Measurements from ENCODE around the gene TANC2.

Gene TANC2

GRCh38 chr17:62965686-62966425 is at the start of gene TANC2:
Gene TANC2, plus strand, starts transcription at chr17:62966235. Its CDS starts 43,325 bp downstream, at chr17:63009560.
- Histone ChIP-seq H3K36me3 (no peaks in the 10 kb centered on the region), H3K4me3 (ENCODE audit: low read depth, low read length) (peak within 1 kb of the TSS; percentile 84), H3K27me3 (ENCODE audit: insufficient read depth, low read depth, severe bottlenecking) (no peaks in the 10 kb centered on the region), H3K27ac (peak within 1 kb of the TSS; percentile 82), H3K9me3 (ENCODE audit: severe bottlenecking) (no peaks in the 10 kb centered on the region)
- TF ChIP-seq CTCF (IDR thresholded peaks at IDR 0.05; ENCODE audit: low read depth, low read length) = no peak
- DNase-seq = peak; percentile 90

- no peaks in the 10 kb centered on the region for H3K9me3 ChIP-seq (ENCODE audit: severe bottlenecking)
- H3K27ac ChIP-seq = no peak overlapping the region
- no peak overlapping the region for H3K4me3 ChIP-seq (ENCODE audit: low read depth, low read length)
- H3K27me3 ChIP-seq (ENCODE audit: insufficient read depth, low read depth, severe bottlenecking) = no peaks in the 10 kb centered on the region
- TF ChIP-seq CTCF (IDR thresholded peaks at IDR 0.05; ENCODE audit: low read depth, low read length) = no peak
- no peaks in the 10 kb centered on the region for H3K36me3 ChIP-seq
- DNase-seq = no peak
These were observed 49.1 kb upstream of the TANC2 start for GRCh38 chr17:62916684-62917571.

- DNase-seq = no peak
- Histone ChIP-seq H3K27ac (no peak overlapping the region), H3K36me3 (no peaks in the 10 kb centered on the region), H3K9me3 (ENCODE audit: severe bottlenecking) (no peaks in the 10 kb centered on the region), H3K4me3 (ENCODE audit: low read depth, low read length) (no peak overlapping the region), H3K27me3 (ENCODE audit: insufficient read depth, low read depth, severe bottlenecking) (no peaks in the 10 kb centered on the region)
- no peak for TF ChIP-seq CTCF (IDR thresholded peaks at IDR 0.05; ENCODE audit: low read depth, low read length)
These were observed 46.6 kb upstream of the TANC2 start for GRCh38 chr17:62919388-62919787.

GRCh38 chr17:62920300-62920699 is 45.7 kb upstream of the TANC2 start:
- no peaks in the 10 kb centered on the region for H3K9me3 ChIP-seq (ENCODE audit: severe bottlenecking)
- DNase-seq = no peak
- H3K27ac ChIP-seq = no peak overlapping the region
- H3K27me3 ChIP-seq (ENCODE audit: insufficient read depth, low read depth, severe bottlenecking) = no peaks in the 10 kb centered on the region
- H3K36me3 ChIP-seq = no peaks in the 10 kb centered on the region
- no peak overlapping the region for H3K4me3 ChIP-seq (ENCODE audit: low read depth, low read length)
- no peak for TF ChIP-seq CTCF (IDR thresholded peaks at IDR 0.05; ENCODE audit: low read depth, low read length)

- Histone ChIP-seq H3K36me3 (no peaks in the 10 kb centered on the region), H3K27me3 (ENCODE audit: insufficient read depth, low read depth, severe bottlenecking) (no peaks in the 10 kb centered on the region)
- no peak for TF ChIP-seq CTCF (IDR thresholded peaks at IDR 0.05; ENCODE audit: low read depth, low read length)
These were observed 44.2 kb upstream of the TANC2 start for GRCh38 chr17:62921817-62922216.

More at GRCh38 chr17:62921817-62922216, 44.2 kb upstream of the TANC2 start:
- H3K4me3 ChIP-seq (ENCODE audit: low read depth, low read length) = no peak overlapping the region
- H3K27ac ChIP-seq = no peak overlapping the region
- no peak for DNase-seq
- no peaks in the 10 kb centered on the region for H3K9me3 ChIP-seq (ENCODE audit: severe bottlenecking)
